ENCODE results near the gene CLCA4. TPM values are rescaled to one million over a fixed set of nuclear protein-coding genes. Genes with fewer than 3 reads are reported as not detected.
"Not testable (repeated sequence)": the region's sequence is repeated elsewhere in the genome, so short reads cannot be mapped to it uniquely, and the experiment has no call there.

The CLCA4 gene
- total RNA-seq, 1 donor from 2014 or later = 0.86 TPM

DNA sequence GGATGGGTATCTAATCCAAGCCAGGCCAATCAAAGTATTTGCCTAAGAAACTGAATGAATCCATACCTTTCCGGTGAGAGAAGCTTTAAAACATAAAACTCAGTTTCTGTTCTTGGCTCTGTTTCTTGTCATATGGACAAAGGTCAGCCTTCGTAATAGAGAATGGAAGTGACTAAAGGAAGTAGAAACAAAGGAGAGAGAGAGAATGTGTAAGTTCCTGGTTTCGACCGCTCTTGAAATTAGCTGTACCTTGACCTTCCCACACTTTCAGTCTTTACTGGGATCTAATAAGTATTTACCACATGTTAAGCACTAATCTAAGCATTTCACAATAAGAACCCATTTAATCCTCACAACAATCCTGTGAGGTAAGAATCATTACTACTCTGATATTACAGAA lies 19.6 kb upstream of the CLCA4 start:
- DNase-seq (ENCODE audit: low spot score) = no peak

DNA sequence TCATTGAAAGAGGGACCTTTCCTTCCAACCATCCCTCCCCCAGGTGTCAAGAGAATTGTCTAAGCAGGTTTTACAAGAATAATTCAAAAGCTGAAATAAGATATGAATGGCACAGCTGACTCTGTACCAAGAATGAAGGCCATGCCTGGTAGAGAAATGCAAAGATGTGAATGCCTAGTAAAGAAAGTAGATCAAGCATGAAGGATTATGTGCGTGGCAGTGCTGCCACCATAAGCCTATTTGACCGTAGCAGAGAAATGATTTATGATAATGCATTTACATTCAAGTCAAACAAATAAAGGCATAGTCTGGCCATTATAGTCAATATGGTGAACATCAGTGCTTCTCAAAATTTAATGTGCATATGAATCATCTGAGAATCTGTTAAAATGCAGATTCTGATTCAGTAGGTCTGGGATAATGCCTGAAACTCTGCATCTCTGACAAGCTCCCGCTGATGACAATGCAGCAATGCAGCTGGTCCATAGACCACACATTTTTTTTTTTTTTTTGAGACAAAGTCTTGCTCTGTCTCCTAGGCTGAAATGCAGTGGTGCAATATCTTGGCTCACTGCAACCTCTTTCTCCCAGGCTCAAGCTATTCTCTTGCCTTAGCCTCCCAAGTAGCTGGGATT lies 16.6 kb upstream of the CLCA4 start:
- DNase-seq (ENCODE audit: low spot score) = no peak

DNA sequence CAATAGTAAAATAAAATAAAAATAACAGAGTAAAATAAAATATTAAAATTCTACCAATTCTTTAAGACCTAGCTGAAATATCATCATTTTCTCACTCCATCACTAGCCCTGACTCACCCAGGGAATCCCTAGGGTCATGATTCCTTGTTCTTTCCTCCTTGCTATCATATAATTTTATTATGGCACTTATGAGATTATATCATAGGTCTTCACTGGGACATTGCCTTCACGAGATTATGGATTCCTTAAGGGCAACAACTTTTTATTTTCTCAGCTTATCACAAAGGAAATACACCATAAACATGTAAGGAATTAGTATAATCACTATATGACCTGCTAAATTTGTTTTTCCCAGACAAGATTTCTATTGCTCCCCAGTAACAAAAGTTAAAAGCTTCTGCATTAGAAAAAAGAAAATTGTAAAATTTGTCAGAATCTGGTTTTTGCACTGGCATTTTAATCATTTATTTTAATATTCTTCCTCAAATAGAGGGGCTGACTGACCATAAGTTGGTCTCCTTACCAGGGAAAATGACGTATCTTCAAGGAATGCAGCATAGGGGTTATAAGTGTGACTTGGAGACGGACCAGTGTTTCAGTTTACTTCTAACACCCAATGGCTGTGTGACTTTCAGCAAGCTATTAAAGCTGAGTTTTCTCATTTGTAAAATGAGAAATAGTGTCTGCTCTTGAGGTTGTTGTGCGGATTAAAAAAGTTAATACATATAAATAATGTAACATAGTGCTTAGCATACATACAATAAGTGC lies 8.8 kb upstream of the CLCA4 start:
- DNase-seq (ENCODE audit: low spot score) = no peak

DNA sequence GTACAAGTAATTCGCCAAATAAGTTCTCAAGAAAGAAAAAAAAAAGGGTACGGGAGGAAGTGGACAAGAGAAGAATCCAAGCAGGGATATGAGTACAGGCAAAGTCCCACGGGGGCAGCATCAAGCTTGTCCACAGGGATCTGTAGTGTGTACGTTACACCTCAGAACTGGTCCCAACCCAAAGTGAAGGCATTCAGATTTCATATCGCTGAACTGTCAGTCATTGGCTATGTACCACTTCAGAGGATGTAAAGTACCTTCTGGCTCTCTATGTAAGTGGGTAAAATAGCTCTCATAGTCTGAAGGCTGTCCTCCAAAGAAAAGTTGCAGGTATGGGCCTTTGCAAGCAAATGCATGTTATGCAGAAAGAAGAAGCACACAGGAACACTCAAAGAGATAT lies 8.1 kb upstream of the CLCA4 start:
- no peak for DNase-seq (ENCODE audit: low spot score)

DNA sequence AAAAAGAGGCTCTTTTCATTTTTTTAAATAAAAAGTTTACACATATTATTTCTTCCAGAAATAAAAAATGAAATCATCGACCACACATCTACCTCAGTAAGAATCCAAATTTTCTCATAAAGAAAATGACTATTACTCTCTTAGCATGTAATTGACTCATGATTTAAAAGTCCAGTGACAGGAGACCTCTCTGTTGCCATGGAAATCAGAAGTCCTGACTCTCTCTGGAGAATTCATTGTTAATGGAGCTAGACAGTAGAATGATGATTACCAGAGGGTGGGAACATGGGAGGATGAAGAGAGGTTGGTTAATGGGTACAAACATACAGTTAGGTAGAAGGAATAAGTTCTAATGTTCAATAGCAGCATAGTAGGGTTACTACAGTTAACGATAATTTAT lies 5.0 kb upstream of the CLCA4 start:
- no peak for DNase-seq (ENCODE audit: low spot score)

DNA sequence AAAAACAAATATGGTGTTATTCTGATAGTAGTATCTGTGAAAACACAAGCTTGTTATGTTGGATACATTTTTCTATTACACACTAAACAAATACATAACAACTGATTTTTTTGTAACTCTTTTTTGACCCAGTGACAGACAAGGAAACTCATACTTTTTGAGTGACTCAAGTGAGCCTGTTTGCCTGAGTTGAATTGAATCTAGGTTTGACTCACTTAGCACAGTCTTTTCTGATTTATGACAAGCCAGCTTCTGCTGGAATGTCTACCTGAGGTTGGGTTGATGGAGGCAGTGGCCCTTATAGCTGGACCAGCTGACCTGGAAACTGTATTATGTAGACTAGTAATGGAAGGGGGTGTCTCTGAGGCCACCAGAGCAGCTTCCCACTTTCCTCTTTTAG lies 4.2 kb upstream of the CLCA4 start:
- no peak for DNase-seq (ENCODE audit: low spot score)

DNA sequence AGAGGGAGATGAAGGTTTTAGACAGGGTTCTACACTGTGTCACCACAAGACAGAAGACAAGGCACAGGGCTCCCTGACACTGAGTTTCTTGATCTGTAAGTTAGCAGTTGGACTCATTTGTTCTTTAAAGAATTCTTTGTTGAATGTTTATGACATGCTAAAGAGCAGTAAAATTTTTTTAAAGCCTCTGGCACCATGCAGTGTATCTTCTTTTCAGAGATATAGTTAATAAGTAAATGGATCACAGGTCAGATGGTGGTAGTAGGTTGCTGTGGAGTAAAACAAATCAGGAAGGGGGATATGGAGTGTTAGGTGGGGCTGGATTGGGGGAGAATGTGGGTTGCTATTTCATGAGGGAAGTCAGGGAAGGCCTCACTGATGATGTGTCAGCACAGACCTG lies 2.0 kb downstream of the CLCA4 start:
- no peak for DNase-seq (ENCODE audit: low spot score)

DNA sequence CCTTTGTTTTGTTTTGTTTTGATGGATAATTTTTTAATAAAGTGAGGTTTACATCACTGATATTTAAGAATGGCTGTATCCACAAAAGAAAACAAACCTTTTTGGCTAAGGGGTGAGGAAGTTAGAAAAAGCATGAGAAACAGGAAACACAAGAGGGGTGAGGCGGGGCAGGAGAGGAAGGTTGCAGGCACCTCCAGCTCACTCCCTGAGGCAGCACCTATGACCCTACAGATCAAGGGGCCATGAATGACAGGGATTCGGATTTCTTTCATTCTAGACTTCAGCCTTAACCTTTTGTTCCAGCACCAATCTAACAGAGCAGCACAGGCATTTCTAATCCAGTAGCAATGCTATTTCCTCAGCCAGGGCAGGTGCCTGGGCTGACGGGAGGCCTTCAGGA lies 4.4 kb downstream of the CLCA4 start:
- no peak for DNase-seq (ENCODE audit: low spot score)

DNA sequence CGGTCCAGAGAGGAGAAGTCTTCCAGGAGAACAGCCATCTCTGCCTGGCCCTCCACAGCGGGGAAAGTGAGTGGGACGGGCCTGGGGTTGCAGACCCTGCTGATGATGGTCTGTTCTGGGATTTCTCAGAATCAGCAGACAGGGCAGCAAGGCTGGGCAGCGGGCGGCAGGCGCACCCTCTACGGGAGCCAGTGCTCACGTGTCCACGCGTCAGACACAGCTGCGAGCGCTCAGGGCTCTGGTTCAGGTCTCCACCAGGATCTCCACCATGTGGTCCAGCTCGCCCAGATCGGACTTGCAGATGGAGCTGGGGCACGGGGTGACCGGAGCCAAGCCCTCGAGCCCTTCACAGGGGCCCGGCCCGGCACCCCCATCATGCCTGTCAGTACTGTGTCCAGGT lies 5.5 kb downstream of the CLCA4 start:
- no peak for DNase-seq (ENCODE audit: low spot score)

DNA sequence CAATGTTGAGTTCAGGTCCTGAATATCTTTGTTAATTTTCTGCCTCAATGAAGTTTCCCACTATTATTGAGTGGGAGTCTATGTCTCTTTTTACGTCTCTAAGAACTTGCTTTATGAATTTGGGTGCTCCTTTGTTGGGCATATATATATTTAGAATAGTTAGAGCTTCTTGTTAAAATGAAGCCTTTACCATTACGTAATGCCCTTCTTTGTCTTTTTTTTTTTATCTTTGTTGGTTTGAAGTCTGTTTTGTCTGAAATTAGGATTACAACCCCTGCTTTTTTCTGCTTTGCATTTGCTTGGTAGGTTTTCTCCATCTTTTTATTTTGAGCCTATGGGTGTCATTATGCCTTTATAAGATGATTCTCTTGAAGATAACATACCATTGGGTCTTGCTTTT lies 10.9 kb downstream of the CLCA4 start:
- DNase-seq (ENCODE audit: low spot score) = no peak

DNA sequence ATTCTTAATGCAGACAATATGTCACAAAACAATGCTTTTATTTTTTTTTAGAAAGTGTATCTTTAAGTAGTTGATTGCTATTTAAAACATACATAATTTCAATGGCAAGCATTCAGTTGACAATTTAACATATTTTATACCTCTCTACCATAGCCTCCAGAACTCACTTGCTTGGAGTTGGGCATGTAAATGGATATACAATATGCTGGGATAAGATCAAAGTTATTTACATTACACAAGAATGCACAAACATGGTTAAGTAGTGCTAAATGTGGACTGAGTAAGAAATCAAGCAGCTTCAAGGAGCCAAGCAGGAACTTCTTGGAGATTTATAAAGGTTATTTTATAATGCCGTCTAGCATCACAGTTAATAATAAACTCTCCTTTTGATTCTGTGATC lies 17.0 kb downstream of the CLCA4 start:
- no peak for DNase-seq (ENCODE audit: low spot score)

DNA sequence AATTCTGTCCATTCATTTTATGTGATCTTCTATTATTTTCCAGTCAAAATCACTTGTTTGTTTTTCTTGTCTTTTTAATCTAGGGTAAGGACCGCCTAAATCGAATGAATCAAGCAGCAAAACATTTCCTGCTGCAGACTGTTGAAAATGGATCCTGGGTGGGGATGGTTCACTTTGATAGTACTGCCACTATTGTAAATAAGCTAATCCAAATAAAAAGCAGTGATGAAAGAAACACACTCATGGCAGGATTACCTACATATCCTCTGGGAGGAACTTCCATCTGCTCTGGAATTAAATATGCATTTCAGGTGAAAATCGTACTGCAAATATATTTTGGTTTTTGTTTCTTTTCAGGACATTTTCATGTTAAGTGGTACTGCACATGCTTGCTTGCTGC lies 20.5 kb downstream of the CLCA4 start:
- DNase-seq (ENCODE audit: low spot score) = no peak

DNA sequence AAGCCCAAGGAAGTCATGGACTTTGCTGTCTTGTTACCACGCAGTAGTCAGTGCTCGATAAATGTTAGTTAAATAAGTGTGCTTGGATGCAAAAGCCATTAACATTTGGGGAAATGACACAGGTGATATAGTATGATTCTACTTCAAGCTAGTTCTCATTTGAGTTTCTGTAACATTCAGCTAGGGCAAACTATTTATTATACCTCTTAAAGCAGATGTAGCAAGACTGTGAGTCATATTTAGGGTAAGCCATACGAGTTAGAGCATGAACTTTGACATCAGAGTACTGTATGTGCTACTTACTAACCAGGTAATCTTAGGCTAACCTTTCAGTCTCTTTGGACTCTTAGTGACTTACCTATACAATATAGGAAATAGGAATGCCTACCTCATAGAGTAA lies 21.0 kb downstream of the CLCA4 start:
- DNase-seq (ENCODE audit: low spot score) = no peak

DNA sequence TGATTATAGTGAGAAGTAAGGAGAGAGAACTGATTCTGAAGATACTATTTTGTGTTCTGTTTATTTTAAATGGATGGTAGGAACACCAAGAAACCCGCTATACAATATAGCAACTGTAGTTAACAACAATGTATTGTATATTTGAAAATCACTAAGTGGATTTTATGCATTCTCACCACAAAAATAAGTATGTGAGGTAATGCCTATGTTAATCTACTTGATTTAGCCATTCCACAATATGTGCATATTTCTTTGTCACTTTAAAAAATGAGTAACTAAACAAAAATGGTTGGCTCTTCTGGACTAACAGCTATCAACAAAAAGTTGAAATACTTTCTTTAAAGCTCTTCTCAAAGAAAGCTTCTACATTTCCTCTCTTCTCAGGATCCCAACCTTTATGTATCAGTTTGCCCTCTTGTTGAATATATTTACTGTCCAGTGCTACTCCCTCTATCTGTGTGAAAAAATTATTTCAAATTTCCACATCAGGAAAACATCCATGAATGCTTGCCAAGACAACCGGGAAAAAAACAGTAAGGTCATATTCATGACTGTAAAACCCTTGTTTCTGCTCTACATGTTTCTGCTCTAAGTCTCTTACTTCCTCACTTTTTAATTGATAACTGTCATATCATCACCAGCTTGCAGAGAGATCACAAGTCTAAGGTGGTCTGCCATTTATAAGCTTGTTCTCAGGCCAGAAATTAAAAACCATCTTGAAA lies 27.0 kb downstream of the CLCA4 start:
- no peak for DNase-seq (ENCODE audit: low spot score)

DNA sequence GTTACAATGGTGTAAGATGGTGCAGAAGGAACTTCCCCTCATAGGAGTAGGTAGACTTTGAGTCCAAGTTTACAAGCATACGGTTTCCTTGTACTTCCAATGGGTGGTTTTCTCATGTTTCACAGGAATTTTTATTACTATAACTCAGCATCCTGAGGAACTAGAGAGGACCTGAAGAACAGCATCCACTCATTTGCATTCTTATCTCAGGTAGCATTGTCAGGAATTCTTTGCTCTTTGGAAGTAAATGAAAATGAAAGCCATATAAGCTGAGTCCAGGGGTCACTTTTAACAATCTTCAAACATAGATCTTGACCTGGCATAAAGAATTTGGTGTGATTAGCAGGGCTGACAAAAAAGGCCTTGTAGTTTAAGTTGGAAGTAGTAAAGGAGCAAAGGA lies 34.4 kb downstream of the CLCA4 start:
- no peak for DNase-seq (ENCODE audit: low spot score)

DNA sequence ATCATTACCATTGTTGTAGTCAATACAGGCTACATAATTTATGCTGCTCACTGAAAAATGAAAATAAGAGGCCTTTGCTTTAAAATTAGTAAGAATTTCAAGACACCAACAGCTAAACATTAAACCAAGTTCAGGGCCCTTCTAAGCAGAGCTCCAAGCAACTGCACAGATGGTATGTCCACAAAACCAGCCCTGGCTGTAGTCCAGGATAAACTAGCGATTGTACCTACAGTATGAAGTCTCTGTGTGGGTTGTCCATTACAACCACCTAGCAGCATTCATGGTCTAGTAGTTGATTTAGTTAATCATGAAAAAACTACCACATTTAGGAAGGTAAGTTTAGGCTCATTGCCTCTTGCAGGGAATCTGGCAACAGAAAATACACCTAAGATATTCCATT lies 35.3 kb downstream of the CLCA4 start:
- no peak for DNase-seq (ENCODE audit: low spot score)

DNA sequence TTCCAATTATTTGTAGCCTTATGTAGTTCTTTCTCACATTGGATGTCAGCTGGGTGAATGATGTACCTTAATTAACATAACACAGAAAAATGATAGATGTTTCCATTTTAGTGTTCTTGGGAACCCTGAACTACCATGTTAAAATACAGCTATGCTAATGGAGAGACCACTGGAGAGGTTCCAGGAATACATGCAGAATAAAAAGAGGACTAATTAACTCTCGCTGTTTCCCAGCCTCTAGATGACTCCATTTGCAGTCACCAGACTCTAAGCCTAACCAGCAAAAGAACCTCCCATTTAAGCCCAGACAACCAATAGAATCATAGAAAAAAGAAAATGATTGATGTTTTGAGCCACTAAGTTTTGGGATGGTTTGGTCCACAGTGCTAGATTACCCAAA lies 36.2 kb downstream of the CLCA4 start:
- DNase-seq (ENCODE audit: low spot score) = no peak

DNA sequence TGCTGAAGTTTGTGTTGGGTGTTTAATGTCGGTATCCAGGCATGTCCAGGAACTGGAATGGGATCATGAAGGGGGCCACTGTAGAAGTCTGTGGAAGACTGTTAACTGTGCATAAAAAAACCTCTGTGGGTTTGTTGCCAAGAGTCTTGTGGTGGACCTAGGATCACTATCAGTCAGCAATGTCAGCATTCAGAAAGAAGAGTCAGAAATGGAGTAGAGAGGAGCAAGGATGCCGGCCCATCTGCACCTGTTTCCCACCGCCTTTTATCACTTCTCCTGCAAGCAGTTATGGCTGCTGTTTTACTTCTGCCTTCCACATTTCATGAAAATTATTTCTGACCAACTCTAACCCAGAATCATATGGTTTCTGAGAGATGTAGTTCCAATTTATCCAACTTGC lies 36.7 kb downstream of the CLCA4 start:
- DNase-seq (ENCODE audit: low spot score) = no peak

DNA sequence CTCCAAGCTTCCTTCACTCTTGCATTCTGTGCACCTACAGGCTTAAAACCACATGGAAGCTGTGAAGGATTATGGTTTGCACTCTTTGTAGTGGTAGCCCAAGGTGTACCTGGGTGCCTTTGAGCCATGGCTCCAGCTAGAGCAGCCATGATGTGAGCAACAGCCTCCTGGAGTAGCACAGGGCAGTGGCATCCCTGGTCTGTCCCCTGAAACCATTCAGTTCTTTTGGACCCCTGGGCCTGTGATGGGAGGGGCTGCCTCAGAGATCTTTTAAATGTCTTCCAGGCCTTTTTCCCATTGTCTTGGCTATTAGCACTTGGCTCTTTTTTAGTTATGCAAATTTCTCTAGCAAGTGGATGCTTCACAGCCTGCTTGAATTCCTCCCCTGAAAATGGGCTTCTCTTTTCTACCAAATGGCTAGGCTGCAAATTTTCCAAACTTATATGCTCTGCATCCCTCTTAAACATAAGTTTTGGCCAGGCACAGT lies 47.4 kb downstream of the CLCA4 start:
- no peak for DNase-seq (ENCODE audit: low spot score)

DNA sequence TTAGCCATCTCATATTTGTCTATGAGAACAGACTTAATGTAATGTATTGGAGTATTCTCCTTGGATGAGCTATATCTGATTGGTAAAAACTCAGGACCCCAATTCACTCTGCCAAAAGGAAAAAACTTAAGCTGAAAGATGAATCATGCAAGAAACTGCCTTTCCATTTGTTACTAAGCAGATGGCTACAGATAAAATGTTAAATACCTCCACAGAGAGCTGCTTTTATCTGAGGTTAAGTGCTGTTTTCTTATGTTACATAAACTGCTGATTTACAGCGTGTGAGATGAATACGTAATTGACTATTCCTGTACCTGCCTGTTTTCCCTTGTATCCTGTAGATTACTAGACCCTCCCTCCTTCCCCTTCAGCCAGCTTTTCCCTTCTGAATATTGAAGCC lies 49.3 kb downstream of the CLCA4 start:
- DNase-seq (ENCODE audit: low spot score) = no peak

DNA sequence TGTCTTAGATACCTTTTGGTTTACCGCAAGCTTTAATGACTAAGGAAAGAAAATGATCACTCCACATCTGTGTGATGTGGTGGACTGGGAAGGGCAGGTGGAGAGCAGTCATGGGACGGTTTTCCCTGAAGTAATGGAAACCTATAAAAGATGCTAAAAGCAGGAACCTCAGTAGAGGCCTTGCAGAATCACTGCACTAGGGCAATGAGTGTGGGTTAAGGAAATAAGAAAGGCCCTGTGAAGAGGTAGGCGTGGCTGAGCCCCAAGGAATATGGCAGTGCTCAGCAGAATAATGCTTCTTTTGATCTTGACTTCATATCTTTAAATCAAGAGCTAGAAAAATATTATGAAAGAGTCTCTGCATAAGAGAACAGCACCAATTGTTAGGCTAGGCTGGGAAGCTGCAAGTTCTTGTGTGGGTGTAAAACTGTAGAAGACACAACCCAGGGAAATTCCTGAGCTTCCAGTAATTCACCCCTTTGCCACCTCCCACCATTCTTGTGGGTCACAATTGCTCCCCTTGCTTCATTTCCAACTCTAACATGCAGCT lies 49.9 kb downstream of the CLCA4 start:
- DNase-seq (ENCODE audit: low spot score) = no peak

DNA sequence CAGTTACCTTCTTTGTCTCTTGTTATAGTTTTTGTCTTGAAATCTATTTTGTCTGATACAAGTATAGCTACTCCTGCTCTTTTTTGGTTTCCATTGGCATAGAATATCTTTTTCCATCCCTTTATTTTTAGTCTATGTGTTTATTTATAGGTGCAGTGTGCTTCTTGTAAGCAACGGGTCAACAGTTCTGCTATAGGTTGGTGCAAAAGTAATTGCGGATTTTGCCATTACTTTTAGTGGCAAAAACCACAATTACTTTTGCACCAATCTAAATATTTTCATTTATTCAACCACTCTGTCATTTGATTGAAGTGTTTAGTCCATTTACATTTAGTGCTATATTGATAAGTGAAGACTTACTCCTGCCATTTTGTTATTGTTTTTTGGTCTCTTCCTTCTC lies 59.2 kb downstream of the CLCA4 start:
- not testable (repeated sequence) for DNase-seq (ENCODE audit: low spot score)

DNA sequence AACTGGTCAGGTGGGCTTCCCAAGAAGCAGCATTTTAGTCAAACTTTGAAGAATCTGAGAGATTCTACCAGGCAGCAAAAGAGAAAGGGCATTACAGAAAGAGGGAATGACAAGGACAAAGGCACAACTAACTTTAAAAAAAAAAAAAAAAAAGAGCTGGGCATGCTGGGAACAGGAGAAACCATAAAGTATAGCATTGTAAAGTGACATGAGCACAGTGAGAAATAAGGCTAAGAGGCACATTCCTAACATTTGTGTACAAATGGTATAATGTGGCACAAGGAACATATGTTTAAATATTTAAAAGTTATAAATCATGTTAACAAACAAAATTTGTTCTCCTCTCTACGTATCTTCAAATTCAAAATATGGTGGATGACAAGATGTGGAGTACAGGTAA lies 69.6 kb downstream of the CLCA4 start:
- no peak for DNase-seq (ENCODE audit: low spot score)

Data from ureter (tissue), 1 donor.